GM18951 (cell line): ENCODE results near the gene ACTN1.

ENCODE experiments used
- POLR2A ChIP-seq: IDR thresholded peaks from 4 replicates; pipeline ENCODE4 v1.6.1; 2011; ENCODE audit warnings: mild to moderate bottlenecking; ENCODE audit not compliant: insufficient read length, insufficient read depth; ENCODE audit errors: extremely low read depth
- in situ Hi-C: fragments of 300-500 bp; cut with MboI; formaldehyde crosslinking; loops from one replicate; pipeline ENCODE4 v1.12.0; 2022; ENCODE audit warnings: low sequenced_read_pairs, mixed read lengths, inconsistent platforms; ENCODE audit not compliant: unreplicated experiment

Gene ACTN1

DNA sequence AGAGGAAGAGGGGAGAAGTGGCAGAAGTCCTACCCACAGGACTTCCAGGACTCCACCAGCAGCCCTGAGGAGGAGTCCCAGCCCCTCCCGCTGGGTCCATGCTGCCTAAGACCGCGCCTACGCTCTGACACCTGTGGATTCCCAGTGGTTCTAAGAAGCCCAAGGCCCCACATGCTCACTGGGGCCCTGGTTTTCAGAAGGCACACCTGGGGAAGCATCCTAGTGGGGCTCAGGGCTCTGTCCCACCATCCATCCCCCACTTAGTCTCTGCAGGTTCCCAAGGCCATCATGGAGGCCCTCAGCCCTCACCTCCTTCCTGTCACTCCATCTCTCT is 32.6 kb downstream of the ACTN1 start:
- in situ Hi-C loops = no loop called here

DNA sequence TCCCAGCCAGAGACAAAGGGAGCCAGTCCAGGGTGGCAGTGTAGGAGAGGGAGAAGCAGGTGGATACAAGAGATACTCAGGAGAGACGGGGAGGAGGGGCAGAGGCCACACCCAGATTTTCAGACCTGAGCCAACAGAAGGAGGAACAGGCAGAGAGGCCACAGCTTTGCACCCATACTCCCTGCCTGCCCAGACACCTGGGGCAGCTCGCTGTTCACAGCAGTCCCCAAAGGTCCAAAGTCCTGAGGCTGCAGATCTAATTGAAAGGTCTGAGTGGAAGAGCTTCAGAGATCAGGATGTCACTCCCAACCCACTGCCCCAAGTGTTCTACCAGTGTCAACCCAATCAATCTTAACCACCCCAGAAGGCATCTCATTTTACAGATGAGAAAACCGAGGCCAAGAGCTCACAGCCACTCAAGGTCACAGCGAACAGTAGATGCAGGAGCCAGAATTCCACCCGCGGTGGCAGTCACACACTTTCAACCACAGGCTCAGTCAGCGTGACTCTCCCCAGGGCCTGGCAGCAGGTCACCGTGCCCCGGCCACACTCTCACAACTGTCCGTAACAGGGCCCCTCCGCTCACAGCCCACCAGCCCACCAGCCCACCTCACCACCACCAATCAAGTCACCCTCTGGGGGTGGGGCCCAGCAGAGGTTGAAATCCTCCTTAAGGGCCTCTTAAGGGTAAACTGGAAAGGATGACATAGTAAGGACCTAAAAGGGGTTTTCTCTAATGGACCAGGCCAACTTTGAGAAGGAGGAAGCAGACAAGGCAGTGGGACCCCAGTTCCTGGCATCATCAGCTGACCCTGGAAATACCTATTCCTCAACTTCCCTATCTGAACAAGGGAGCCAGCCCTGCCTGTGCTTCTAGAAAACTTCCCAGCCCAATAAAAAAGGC is 33.3 kb downstream of the ACTN1 start:
- in situ Hi-C loops = no loop called here
- no peak for TF ChIP-seq POLR2A

More for the DNA sequence above, 32.6 kb downstream of the ACTN1 start:
- TF ChIP-seq POLR2A = no peak

DNA sequence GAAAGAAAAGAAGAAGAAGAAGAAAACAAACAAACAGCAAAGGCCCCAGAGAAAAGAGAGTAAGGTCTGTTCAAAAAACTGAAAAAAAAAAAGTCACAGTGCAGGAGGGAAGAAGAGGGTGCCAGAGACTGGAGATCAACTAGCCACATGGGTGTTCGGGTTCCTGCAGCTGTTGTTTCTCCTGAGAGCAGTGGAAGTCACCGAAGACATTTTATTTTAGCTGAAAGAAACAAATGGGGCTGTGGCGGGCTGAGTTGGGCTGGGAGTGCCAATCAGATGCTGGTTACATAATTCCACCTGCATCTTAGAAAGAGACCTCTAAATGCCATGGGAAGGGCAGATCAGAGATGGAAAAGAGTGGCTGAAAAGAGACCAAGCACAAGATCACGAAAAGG is 33.9 kb downstream of the ACTN1 start:
- no peak for TF ChIP-seq POLR2A
- in situ Hi-C loops = no loop called here

DNA sequence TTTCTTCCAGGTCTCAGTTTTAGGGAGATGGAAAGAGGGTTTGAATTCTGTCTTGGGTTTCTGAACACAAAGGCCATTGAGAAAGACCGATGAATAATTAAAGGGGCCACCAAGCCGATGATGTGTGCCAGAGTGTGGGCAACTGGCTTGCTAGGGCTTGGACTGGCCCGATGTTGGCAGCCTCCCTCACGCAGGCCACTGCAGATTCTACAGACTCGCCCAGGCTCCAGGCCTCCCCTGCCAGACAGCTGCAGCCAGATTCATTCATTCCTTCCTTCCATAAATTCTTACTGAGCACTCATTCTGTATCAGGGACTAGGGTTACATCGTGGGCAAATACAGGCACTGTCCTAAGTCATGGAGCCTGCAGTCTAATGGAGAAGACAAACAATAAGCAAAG is 34.9 kb downstream of the ACTN1 start:
- in situ Hi-C loops = no loop called here
- TF ChIP-seq POLR2A = no peak

GRCh38 chr14:68943107-68943506 is 36.0 kb downstream of the ACTN1 start:
- in situ Hi-C loops = no loop called here
- TF ChIP-seq POLR2A = no peak

DNA sequence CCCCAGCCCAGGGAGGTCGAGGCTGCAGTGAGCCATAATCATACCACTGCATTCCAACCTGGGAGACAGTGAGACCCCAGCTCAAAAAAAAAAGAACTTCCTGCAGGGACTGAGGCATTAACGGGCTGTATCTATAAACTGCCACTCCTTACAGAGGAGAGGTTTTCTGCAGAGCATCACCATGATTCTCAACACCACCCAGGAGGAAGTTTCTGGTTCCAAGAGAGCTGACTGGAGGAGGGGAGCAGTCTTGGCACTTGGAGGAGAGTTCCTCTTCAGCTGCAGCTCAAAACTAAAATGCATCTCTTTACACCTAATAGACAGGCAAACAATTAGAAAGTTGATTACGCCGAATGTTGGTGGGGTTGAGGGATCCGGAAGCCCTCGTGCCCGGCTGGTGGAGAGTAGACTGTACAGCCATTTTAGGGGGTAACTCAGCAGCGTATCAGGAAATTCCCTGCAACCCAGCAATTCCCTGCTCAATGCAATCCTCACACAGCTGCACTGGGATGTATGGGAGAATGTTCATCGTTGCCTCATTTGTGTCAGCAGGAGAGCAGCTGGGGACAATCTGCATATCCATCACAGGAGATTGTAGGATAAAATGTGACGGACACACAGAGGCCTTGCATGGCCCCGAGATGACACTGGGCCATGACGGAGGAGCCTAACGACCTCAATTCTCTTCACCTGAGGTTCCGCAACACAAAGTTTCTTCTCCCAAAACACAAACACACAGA is 36.6 kb downstream of the ACTN1 start:
- no peak for TF ChIP-seq POLR2A
- in situ Hi-C loops = no loop called here

- no peak for TF ChIP-seq POLR2A
- in situ Hi-C loops = no loop called here
Observed at GRCh38 chr14:68941820-68942219, 37.3 kb downstream of the ACTN1 start.

DNA sequence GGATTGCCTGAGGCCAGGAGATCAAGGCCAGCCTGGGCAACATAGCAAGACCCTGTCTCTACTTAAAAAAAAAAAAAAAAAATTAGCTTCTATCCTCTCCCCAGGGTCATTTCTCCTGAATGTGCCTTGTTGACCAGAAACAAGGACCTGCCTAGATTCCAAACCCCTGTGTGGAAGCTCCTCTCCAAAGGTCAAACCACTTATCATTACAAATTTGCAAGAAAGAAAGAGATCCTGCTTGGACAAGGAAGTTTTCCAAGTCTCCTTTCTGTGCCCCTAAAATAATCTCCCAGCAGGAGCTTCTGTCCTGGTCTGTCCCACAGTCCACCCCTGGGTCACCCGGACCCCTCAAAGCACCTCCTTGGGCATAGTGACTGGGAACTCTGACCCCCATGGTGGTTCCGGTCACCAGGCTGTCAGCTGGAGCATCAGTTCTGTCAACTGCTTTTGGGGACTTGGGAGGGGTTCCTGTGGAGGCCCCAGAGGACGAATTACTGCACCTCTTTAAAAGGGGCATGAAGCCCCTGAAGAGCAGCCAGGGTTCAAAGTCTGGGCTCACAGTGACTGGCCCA is 38.4 kb downstream of the ACTN1 start:
- in situ Hi-C loops = no loop called here
- no peak for TF ChIP-seq POLR2A

DNA sequence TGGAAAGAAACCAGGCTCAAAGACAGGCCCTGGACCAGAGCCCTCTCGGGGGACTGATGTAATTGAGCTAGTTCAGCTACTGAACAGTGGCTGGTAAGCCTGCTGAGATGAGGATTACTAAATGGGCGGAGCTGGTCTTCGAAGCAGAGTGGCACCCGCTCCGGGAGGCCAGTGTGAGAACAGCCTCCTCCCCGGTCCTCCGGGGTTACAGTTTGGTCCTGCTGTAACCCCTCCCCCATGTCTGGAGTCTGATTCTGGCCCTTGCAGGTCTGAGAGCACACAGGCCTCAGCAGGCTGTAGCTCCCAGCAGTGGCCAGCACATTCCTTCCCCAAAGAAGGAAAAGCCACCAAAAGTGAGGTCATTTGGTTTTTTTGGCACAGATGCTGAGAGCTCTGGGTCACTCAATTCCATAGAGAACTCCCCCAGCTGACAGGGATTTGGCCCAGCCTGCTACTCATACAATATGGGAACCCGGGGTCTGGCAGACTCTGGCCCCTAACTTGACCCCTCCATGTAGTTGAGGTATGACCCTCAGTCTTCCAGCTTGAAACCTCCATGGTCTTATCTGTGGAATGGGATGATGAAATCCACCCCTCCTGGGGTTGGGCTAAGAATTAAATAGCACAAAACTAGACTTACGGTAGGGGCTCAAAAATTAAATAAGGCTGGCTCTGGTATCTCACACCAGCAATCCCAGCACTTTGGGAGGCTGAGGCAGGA is 39.0 kb downstream of the ACTN1 start:
- in situ Hi-C loops = no loop called here
- TF ChIP-seq POLR2A = no peak

DNA sequence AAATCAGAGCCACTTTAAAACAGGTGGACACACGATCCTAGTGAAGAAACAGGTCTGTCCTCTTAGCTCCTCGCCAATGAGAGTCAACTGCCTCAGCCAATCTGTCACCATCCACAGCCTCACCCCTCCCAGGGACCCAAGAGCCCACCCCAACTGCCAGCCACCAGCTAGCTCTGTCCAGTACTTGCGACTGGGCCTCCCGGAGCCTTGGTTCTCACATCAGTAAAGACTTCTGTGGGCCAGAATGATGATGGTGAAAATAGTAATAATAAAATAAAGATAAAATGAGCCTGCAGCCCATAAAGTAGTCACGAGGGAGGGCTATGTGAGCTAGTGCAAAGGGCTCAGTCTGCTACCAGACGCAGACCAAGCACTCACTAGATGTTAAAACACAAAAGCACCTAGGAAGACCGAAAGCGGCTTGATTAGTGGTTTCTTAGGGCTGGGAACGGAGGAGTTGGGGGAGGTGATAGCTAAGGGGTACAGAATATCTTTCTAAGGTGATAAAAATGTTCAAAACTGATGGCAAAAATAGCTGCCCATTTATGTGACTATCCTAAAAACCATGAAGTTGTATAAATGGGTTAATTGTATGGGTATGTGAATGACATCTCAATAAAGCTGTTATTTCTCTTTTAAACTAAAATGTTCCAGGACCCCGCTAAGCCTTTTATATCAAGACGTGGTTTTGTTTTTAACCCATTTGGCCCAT is 39.8 kb downstream of the ACTN1 start:
- no peak for TF ChIP-seq POLR2A
- in situ Hi-C loops = no loop called here

DNA sequence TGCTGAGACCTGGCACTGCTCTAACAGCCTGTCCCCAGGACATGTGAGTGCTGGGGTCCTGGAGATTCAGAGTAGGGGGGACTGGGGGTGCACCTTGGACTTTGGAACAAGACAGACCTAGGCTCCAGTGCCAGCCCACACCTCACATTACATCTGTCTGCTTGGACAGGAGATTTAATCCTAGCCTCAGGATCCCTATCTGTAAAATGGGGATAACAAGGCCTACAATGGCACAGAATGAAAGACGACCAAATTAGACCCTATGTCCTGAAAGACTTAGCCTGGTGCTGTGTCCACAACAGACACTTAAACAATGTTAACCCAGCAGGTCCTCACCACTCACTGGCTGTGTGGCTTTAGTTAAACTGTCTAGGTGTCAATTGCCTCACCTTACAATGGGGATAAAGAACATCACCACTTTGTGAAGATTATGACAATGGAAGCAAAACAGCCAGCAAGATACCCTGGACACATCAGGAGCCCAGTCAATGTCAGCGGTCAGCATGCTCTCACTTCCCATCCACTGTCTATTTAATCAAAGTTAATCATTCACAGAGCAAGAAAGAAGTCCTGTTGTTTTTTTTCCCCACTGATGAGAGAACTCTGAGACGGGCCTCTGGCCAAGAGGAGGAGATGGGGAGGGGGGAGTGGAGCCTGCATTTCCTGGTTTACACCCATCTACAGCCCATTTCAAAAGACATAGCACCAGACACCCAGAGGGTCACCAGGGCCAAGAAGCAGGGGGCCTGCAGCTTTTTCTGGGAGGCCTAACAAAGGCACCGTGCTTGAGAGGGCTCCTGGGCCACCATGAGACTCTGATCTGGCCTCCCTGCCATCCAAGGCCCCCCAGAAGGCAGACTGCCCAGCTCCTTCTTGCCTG is 40.6 kb downstream of the ACTN1 start:
- in situ Hi-C loops = no loop called here
- no peak for TF ChIP-seq POLR2A
